ENCODE results near the gene GPR3.

Gene GPR3

GRCh38 chr1:27397110-27397509, 4.7 kb downstream of the GPR3 start:
- no peaks in the 10 kb centered on the region for H3K36me3 ChIP-seq (ENCODE audit: insufficient read depth, low read length)
- H2AFZ ChIP-seq (ENCODE audit: low read depth, low read length), result no peak overlapping the region
- TF ChIP-seq CTCF (IDR thresholded peaks at IDR 0.05; ENCODE audit: borderline replicate concordance, extremely low read depth, low read length, poor library complexity, severe bottlenecking), result no peak
- TF ChIP-seq EZH2 (IDR thresholded peaks at IDR 0.05; ENCODE audit: borderline replicate concordance, low read depth, low read length, severe bottlenecking), result no peak
- no peak overlapping the region for H3K4me3 ChIP-seq (ENCODE audit: low read depth in 1 of 2, low read length in 2 of 2)
- ATAC-seq (ENCODE audit: insufficient read depth, low read depth), result no peak
- no peak for DNase-seq
- no peaks in the 10 kb centered on the region for H3K79me2 ChIP-seq (ENCODE audit: insufficient read depth, low read length)
- no peaks in the 10 kb centered on the region for H3K9me3 ChIP-seq (ENCODE audit: insufficient read depth, low read length, severe bottlenecking)
- H3K4me1 ChIP-seq (ENCODE audit: insufficient read depth, low read length), result peaks cover 5% of the 10 kb centered on the region; the same call in 1 of the 2 replicates
- no peaks in the 10 kb centered on the region for H3K27me3 ChIP-seq (ENCODE audit: insufficient read depth, low read length, poor library complexity)
- no peaks in the 10 kb centered on the region for H4K20me1 ChIP-seq (ENCODE audit: insufficient read depth, low read length)
- H3K4me2 ChIP-seq (ENCODE audit: insufficient read depth, low read length), result no peak overlapping the region
- no peak overlapping the region for H3K9ac ChIP-seq (ENCODE audit: low read depth, low read length)
- H3K27ac ChIP-seq (ENCODE audit: low read length), result no peak overlapping the region

- Histone ChIP-seq H3K4me2 (ENCODE audit: insufficient read depth, low read length) (no peak overlapping the region), H3K79me2 (ENCODE audit: insufficient read depth, low read length) (no peaks in the 10 kb centered on the region), H2AFZ (ENCODE audit: low read depth, low read length) (no peak overlapping the region), H3K9me3 (ENCODE audit: insufficient read depth, low read length, severe bottlenecking) (no peaks in the 10 kb centered on the region), H3K36me3 (ENCODE audit: insufficient read depth, low read length) (no peaks in the 10 kb centered on the region), H3K4me3 (ENCODE audit: low read depth in 1 of 2, low read length in 2 of 2) (no peak overlapping the region), H3K27me3 (ENCODE audit: insufficient read depth, low read length, poor library complexity) (no peaks in the 10 kb centered on the region), H3K9ac (ENCODE audit: low read depth, low read length) (no peak overlapping the region), H3K27ac (ENCODE audit: low read length) (no peak overlapping the region), H4K20me1 (ENCODE audit: insufficient read depth, low read length) (no peaks in the 10 kb centered on the region), H3K4me1 (ENCODE audit: insufficient read depth, low read length) (peaks cover 5% of the 10 kb centered on the region; the same call in 1 of the 2 replicates)
- DNase-seq (no peak), ATAC-seq (ENCODE audit: insufficient read depth, low read depth) (no peak)
- TF ChIP-seq EZH2 (IDR thresholded peaks at IDR 0.05; ENCODE audit: borderline replicate concordance, low read depth, low read length, severe bottlenecking) (no peak), CTCF (IDR thresholded peaks at IDR 0.05; ENCODE audit: borderline replicate concordance, extremely low read depth, low read length, poor library complexity, severe bottlenecking) (no peak)
Observed at GRCh38 chr1:27397749-27398148, 5.3 kb downstream of the GPR3 start.

- H3K4me1 ChIP-seq (ENCODE audit: insufficient read depth, low read length), result peaks cover 5% of the 10 kb centered on the region; the same call in 1 of the 2 replicates
- no peak overlapping the region for H3K9ac ChIP-seq (ENCODE audit: low read depth, low read length)
- H3K4me2 ChIP-seq (ENCODE audit: insufficient read depth, low read length), result no peak overlapping the region
- no peaks in the 10 kb centered on the region for H3K36me3 ChIP-seq (ENCODE audit: insufficient read depth, low read length)
- no peak overlapping the region for H2AFZ ChIP-seq (ENCODE audit: low read depth, low read length)
- no peaks in the 10 kb centered on the region for H3K27me3 ChIP-seq (ENCODE audit: insufficient read depth, low read length, poor library complexity)
- no peak overlapping the region for H3K4me3 ChIP-seq (ENCODE audit: low read depth in 1 of 2, low read length in 2 of 2)
- H4K20me1 ChIP-seq (ENCODE audit: insufficient read depth, low read length), result no peaks in the 10 kb centered on the region
- no peak for TF ChIP-seq CTCF (IDR thresholded peaks at IDR 0.05; ENCODE audit: borderline replicate concordance, extremely low read depth, low read length, poor library complexity, severe bottlenecking)
- no peak for TF ChIP-seq EZH2 (IDR thresholded peaks at IDR 0.05; ENCODE audit: borderline replicate concordance, low read depth, low read length, severe bottlenecking)
- no peaks in the 10 kb centered on the region for H3K9me3 ChIP-seq (ENCODE audit: insufficient read depth, low read length, severe bottlenecking)
- no peak overlapping the region for H3K27ac ChIP-seq (ENCODE audit: low read length)
- no peak for ATAC-seq (ENCODE audit: insufficient read depth, low read depth)
- H3K79me2 ChIP-seq (ENCODE audit: insufficient read depth, low read length), result no peaks in the 10 kb centered on the region
- DNase-seq, result no peak
Observed at GRCh38 chr1:27398405-27399149, 6.2 kb downstream of the GPR3 start.
